ENCODE data around the gene GLI3.

The GLI3 gene

DNA sequence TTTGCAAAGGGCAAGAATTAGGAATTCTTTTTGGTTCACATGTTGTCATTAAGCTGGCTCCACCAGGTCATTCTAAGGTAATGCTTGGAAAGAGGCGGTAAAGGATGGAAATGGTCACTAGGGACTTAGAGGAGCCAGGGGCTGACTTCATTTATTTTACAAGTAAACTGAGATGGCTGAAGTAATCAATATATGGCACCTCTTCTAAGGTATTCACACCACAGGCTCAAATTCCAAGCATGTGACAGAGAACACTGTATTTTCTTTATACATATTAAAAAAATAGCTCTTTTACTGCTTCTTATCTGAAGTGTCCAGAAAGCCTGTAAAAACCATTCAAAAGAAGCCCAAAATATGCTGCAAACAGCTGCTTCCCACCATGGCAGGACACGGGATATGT lies 239.0 kb downstream of the GLI3 start:
- DNase-seq (ENCODE audit: low spot score), result no peak

DNA sequence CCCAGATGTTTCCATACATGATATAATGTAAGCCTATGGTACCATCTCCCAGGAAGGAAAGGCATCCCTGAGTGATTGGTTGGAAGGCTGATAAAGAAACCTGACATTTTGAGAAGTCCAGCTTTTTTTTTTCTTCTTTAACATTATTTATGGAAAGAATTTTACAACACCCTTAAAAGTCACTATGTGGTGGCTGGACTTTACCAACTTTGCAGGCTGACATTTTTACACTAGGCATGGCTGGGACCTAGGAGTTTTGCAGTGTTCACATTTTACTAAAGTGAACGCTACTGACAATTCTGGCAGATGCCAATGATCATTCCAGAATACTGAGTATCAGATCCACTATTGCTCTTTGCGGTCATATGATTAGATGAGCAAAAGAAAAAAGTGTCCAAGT lies 239.9 kb downstream of the GLI3 start:
- DNase-seq (ENCODE audit: low spot score), result no peak

- no peak for DNase-seq (ENCODE audit: low spot score)
Observed at GRCh38 chr7:41996381-41997035, 240.5 kb downstream of the GLI3 start.

GRCh38 chr7:41995632-41996271 lies 241.3 kb downstream of the GLI3 start:
- no peak for DNase-seq (ENCODE audit: low spot score)

GRCh38 chr7:41994746-41995110 lies 242.3 kb downstream of the GLI3 start:
- DNase-seq (ENCODE audit: low spot score), result no peak

GRCh38 chr7:41994036-41994745 lies 242.8 kb downstream of the GLI3 start:
- no peak for DNase-seq (ENCODE audit: low spot score)

DNA sequence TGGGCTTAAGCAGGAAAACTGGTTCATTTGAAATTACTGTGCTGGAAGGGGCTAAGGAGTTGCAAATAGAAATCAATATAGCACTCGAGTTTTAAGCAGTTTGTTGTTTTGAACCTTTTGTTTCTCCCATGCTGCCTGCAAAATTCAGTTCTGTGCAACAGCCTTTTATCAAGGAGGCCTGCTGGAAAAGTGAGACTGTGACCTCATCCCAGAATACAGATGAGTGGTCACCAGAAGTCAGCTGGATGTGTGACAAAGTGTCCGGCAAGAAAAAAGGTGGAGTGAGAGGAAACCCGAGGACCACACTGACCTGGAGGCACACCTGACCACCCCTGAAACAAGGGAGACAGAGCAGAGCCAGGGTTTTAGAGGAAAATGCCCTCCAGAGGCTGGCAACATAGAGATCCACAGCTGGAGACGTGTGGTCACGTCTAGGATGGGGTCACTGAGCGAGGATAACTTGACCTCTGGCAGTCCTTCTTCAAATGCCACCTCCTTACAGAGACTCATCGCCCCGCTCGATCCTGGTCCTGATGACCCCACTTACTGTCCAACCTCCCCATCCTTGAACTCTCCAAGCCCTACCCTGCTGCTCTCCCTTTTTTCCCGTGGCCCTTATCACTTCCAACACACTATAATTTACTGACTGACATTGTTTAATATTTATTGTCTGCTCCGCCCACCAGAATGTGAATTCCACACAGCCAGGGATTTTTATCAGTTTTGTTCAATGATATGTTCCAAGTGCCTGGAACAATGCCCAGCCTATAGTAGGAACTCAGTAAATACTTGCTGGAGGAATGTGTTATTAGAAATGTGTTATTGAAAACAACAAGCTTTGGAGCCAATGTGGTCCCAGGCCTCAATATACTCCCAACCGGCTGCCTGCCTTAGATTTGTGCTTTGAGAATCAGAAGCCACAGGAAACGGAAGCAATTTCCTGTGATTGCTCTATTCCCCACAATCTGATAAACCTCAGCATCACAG lies 243.8 kb downstream of the GLI3 start:
- no peak for DNase-seq (ENCODE audit: low spot score)

DNA sequence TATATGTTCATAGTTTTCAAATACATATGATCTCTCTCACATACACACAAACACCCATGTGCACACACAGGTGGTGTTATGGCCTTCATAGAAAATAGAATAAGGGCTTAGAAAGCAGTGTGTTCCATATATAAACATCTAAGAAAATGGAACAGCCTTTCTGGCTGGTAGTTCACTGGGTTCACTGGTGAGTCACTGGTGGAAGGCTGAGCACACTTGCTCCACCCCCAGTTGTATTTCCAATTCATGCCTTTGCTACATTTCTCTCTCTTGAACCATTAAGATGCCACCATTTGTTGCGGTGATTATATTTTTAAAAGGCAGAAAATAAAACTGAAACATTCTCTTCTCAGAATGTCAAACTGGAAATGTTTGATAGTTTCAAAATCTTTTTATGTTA lies 252.1 kb downstream of the GLI3 start:
- DNase-seq (ENCODE audit: low spot score), result no peak

- no peak for DNase-seq (ENCODE audit: low spot score)
Observed at GRCh38 chr7:41981046-41982040, 255.7 kb downstream of the GLI3 start.

- peak; percentile 28 for DNase-seq (ENCODE audit: low spot score)
Observed at GRCh38 chr7:41979834-41980307, 257.1 kb downstream of the GLI3 start.

DNA sequence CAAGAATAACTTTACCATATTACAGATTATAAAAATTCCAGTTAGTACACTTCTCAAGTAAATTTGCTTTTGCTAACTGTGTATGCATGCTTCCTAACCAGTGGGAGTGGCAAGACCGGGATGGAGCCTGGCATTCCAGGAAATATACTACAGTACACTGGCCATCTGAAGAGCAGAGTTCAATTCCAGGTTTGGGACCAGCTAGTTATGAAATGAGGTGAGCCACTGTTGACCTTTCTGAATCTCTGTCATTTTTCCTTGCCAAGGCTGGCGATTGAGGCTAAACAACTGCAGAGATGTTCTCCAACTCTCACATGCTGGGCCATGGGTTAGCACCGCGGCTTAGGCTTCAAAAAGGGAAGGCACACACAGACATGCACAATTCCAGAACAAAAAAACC lies 258.2 kb downstream of the GLI3 start:
- no peak for DNase-seq (ENCODE audit: low spot score)

- no peak for DNase-seq (ENCODE audit: low spot score)
Observed at GRCh38 chr7:41977661-41978060, 259.3 kb downstream of the GLI3 start.

DNA sequence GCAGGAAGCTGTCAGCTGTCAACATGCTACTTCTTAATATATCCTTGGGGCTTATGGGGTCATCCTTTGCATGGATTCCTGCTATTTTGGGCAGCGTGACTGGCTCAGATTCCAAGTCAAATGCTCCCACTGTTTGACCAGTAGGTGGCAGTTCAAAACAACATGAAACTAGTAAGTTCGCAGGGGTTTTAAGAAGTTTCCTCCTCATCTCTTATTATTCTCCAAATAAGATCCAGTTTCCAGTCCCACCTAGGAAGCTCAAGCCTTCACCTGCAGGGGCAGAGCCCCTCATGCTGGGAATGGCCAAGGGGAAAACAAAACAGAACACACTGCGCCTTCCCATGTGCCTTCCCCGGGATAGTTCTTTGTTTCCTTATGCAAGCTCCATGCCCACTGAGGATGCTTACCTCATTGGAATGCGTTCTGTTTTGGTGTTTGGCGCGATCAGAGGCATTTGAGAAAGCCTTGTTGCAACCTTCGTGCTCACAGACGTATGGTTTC lies 259.8 kb downstream of the GLI3 start:
- DNase-seq (ENCODE audit: low spot score), result peak; percentile 43

DNA sequence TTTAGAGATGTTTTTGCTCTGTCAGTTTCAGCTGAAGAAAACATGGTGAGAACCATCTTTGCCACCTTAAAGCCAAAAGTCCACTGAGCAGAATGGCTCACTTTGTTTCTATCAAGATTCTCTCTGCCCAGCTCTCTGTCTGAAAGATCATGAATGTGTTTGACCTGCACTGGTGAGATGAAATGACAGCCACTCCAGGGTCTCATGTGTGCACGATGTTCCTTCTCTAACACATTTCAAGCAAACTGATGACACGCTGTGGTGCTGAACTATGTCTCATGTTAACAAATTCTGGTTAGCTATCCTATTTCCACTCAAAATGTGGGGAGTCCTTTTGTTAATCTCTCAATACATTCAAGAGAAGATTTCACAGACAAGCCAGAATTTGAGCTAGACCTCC lies 260.6 kb downstream of the GLI3 start:
- DNase-seq (ENCODE audit: low spot score), result no peak

- DNase-seq (ENCODE audit: low spot score), result no peak
Observed at GRCh38 chr7:41975849-41976248, 261.2 kb downstream of the GLI3 start.

- no peak for DNase-seq (ENCODE audit: low spot score)
Observed at GRCh38 chr7:41974870-41975557, 262.0 kb downstream of the GLI3 start.

GRCh38 chr7:41973202-41973730 lies 263.7 kb downstream of the GLI3 start:
- no peak for DNase-seq (ENCODE audit: low spot score)

DNA sequence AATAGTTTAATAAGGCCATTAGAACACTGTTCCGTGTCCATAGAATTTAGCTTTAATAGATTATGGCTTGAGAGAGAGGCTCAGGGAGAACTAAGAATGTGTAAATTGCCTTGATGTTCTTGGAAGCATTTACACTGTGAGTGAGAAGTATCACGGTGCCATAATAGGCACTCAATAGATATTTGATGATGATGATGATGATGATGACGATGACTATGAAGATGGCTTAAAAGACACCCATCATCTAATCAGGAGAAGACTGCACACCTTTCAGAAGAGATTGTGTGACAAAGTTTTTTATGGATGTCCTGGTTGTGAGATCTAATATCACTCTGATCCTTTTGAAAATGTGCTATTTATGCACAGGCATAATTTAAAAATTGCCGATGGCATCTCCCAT lies 264.2 kb downstream of the GLI3 start:
- no peak for DNase-seq (ENCODE audit: low spot score)

DNA sequence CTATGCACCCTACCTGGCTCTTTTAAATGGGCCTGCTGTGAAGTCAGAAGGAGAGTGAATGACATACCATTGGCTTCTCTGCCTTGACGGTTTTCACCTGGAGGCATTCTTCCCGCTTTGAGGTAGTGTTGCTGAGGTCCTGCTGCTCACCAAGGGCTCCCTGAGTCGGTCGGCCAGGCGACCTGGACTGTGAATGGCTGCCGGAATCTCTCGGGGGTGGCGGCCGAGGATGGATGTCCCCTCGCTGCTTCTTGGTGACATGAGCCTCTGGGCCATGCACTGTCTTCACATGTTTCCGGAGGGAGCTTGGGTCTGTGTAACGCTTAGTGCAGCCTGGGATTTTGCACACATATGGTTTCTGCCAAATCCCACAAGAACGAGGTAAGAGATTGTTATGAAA lies 264.7 kb downstream of the GLI3 start:
- no peak for DNase-seq (ENCODE audit: low spot score)

Measured in LoVo (cell line).